GM19455 (cell line): Measurements from ENCODE around the gene AHRR.

Source experiments
- ATAC-seq: cut with Tn5 transposase; IDR thresholded peaks from one replicate; pipeline ENCODE4 v1.9.1; 2021; ENCODE audit not compliant: unreplicated experiment

Gene AHRR

GRCh38 chr5:425714-426113 lies 104.2 kb downstream of the AHRR start:
- no peak for ATAC-seq

GRCh38 chr5:426392-426976 lies 105.0 kb downstream of the AHRR start:
- ATAC-seq: no peak

- no peak for ATAC-seq
These were observed 106.0 kb downstream of the AHRR start for GRCh38 chr5:427415-428087.

GRCh38 chr5:428219-428618 lies 106.7 kb downstream of the AHRR start:
- ATAC-seq: no peak

GRCh38 chr5:428754-429452 lies 107.4 kb downstream of the AHRR start:
- ATAC-seq: no peak

GRCh38 chr5:429453-430188 lies 108.1 kb downstream of the AHRR start:
- no peak for ATAC-seq

- no peak for ATAC-seq
These were observed 108.9 kb downstream of the AHRR start for GRCh38 chr5:430214-430925.

- no peak for ATAC-seq
These were observed 109.6 kb downstream of the AHRR start for GRCh38 chr5:431001-431710.

- ATAC-seq: no peak
These were observed 110.2 kb downstream of the AHRR start for GRCh38 chr5:431711-432050.

- ATAC-seq: no peak
These were observed 110.8 kb downstream of the AHRR start for GRCh38 chr5:432201-432927.

GRCh38 chr5:432928-433791 lies 111.6 kb downstream of the AHRR start:
- no peak for ATAC-seq

- ATAC-seq: no peak
These were observed 112.3 kb downstream of the AHRR start for GRCh38 chr5:433836-434235.

- no peak for ATAC-seq
These were observed 113.1 kb downstream of the AHRR start for GRCh38 chr5:434443-435146.

GRCh38 chr5:435156-435790 lies 113.8 kb downstream of the AHRR start:
- ATAC-seq: no peak

- ATAC-seq: no peak
These were observed 114.6 kb downstream of the AHRR start for GRCh38 chr5:435961-436640.

- no peak for ATAC-seq
These were observed 115.1 kb downstream of the AHRR start for GRCh38 chr5:436641-436975.

- no peak for ATAC-seq
These were observed 115.8 kb downstream of the AHRR start for GRCh38 chr5:437281-437771.
